MM.1S (cell line): ENCODE results near the gene HASPIN.
A peak's percentile ranks its signal among the peaks of the same experiment; 100 is the strongest.
"Not testable (repeated sequence)": the region's sequence is repeated elsewhere in the genome, so short reads cannot be mapped to it uniquely, and the experiment has no call there.

Source experiments
- DNase-seq: peaks from one replicate; pipeline ENCODE4 v3.0.0-alpha.2; 2015
- H2AFZ ChIP-seq: fragments of 300-600 bp; sonication (generic); 2 replicates; pipeline ENCODE4 v1.6.0; 2016; ENCODE audit warnings: antibody characterized with exemption, low read length
- H3F3A ChIP-seq: fragments of 300-600 bp; sonication (generic); 2 replicates; pipeline ENCODE4 v1.6.1; 2016; ENCODE audit warnings: mild to moderate bottlenecking, antibody characterized with exemption, low read length, moderate library complexity, mixed read lengths; ENCODE audit not compliant: insufficient read depth
- H3K27ac ChIP-seq: fragments of 300-600 bp; sonication (generic); 2 replicates; pipeline ENCODE4 v1.5.1; 2016; ENCODE audit warnings: mild to moderate bottlenecking, low read length
- H3K27me3 ChIP-seq: fragments of 300-600 bp; sonication (generic); replicated peaks from 2 replicates; pipeline ENCODE4 v1.6.0; 2016; ENCODE audit warnings: low read length; ENCODE audit not compliant: insufficient read depth
- H3K36me3 ChIP-seq: fragments of 300-600 bp; sonication (generic); replicated peaks from 2 replicates; pipeline ENCODE4 v1.6.1; 2016; ENCODE audit warnings: mild to moderate bottlenecking, low read length, mixed read lengths; ENCODE audit not compliant: insufficient read depth
- H3K4me1 ChIP-seq: fragments of 300-600 bp; sonication (generic); 2 replicates; pipeline ENCODE4 v1.6.1; 2016; ENCODE audit warnings: low read length, mixed read lengths
- H3K4me2 ChIP-seq: fragments of 300-600 bp; sonication (generic); 2 replicates; pipeline ENCODE4 v1.6.0; 2016; ENCODE audit warnings: low read depth, low read length
- H3K4me3 ChIP-seq: fragments of 300-600 bp; sonication (generic); 2 replicates; pipeline ENCODE4 v1.5.1; 2016; ENCODE audit warnings: low read length, mixed read lengths
- H3K79me2 ChIP-seq: fragments of 300-600 bp; sonication (generic); 2 replicates; pipeline ENCODE4 v1.6.1; 2016; ENCODE audit warnings: mixed run types, low read length, mixed read lengths
- H3K9ac ChIP-seq: fragments of 300-600 bp; sonication (generic); 2 replicates; pipeline ENCODE4 v1.6.1; 2016; ENCODE audit warnings: low read length, mixed read lengths
- H3K9me2 ChIP-seq: fragments of 300-600 bp; sonication (generic); replicated peaks from 2 replicates; pipeline ENCODE4 v1.6.1; 2016; ENCODE audit warnings: mild to moderate bottlenecking, low read length, mixed read lengths; ENCODE audit not compliant: insufficient read depth
- H3K9me3 ChIP-seq: fragments of 300-600 bp; sonication (generic); replicated peaks from 2 replicates; pipeline ENCODE4 v1.6.1; 2016; ENCODE audit warnings: mild to moderate bottlenecking, low read length, mixed read lengths; ENCODE audit not compliant: insufficient read depth
- H4K20me1 ChIP-seq: fragments of 300-600 bp; sonication (generic); 2 replicates; pipeline ENCODE4 v1.6.1; 2016; ENCODE audit warnings: mild to moderate bottlenecking, low read length, moderate library complexity, mixed read lengths; ENCODE audit not compliant: insufficient read depth
- CTCF ChIP-seq: fragments of 300-600 bp; sonication (generic); IDR thresholded peaks from 2 replicates; pipeline ENCODE4 v1.5.1; 2016; ENCODE audit warnings: antibody characterized with exemption, low read length, mixed read lengths
- EZH2 ChIP-seq: fragments of 300-600 bp; sonication (generic); optimal IDR thresholded peaks from 2 replicates; pipeline ENCODE3; 2017; ENCODE audit warnings: low read depth, mild to moderate bottlenecking, antibody characterized with exemption, low read length, mixed read lengths
- EZH2phosphoT487 ChIP-seq: fragments of 300-600 bp; sonication (generic); IDR thresholded peaks from 2 replicates; pipeline ENCODE4 v1.6.1; 2018; ENCODE audit warnings: antibody characterized with exemption, low read length

Gene HASPIN

GRCh38 chr17:3729881-3730280, 6.2 kb downstream of the HASPIN start:
- no peak for DNase-seq
- Histone ChIP-seq H2AFZ (no peak overlapping the region), H4K20me1 (no peaks in the 10 kb centered on the region), H3K9me2 (no peaks in the 10 kb centered on the region), H3K4me3 (no peak overlapping the region), H3K27me3 (no peaks in the 10 kb centered on the region), H3K79me2 (peaks cover 36% of the 10 kb centered on the region), H3K4me1 (peaks cover 10% of the 10 kb centered on the region), H3K9ac (no peak overlapping the region), H3F3A (no peaks in the 10 kb centered on the region), H3K27ac (no peak overlapping the region), H3K4me2 (no peak overlapping the region), H3K9me3 (no peaks in the 10 kb centered on the region), H3K36me3 (no peaks in the 10 kb centered on the region; the same call in 1 of the 2 replicates)
- TF ChIP-seq CTCF: no peak

- Histone ChIP-seq H3K4me3 (no peak overlapping the region), H3K36me3 (no peaks in the 10 kb centered on the region; the same call in 1 of the 2 replicates), H3K27ac (no peak overlapping the region), H3K4me2 (no peak overlapping the region), H3F3A (no peaks in the 10 kb centered on the region), H3K4me1 (no peaks in the 10 kb centered on the region), H2AFZ (no peak overlapping the region), H3K9ac (no peak overlapping the region), H3K9me3 (no peaks in the 10 kb centered on the region), H4K20me1 (no peaks in the 10 kb centered on the region), H3K27me3 (no peaks in the 10 kb centered on the region), H3K9me2 (no peaks in the 10 kb centered on the region), H3K79me2 (peaks cover 26% of the 10 kb centered on the region)
- DNase-seq: no peak
- TF ChIP-seq EZH2: no peak
- TF ChIP-seq CTCF: no peak
- no peak for TF ChIP-seq EZH2phosphoT487
Observed at GRCh38 chr17:3730881-3731429, 7.3 kb downstream of the HASPIN start.

- no peaks in the 10 kb centered on the region for H3K4me1 ChIP-seq
- H3K9me2 ChIP-seq: no peaks in the 10 kb centered on the region
- H3K27me3 ChIP-seq: no peaks in the 10 kb centered on the region
- H3K79me2 ChIP-seq: peaks cover 13% of the 10 kb centered on the region
- no peak overlapping the region for H2AFZ ChIP-seq
- H4K20me1 ChIP-seq: no peaks in the 10 kb centered on the region
- H3K36me3 ChIP-seq: no peaks in the 10 kb centered on the region
- peak; percentile 38 for TF ChIP-seq CTCF
- TF ChIP-seq EZH2: no peak
- no peak for TF ChIP-seq EZH2phosphoT487
- no peak overlapping the region for H3K4me2 ChIP-seq
- no peak overlapping the region for H3K9ac ChIP-seq
- no peaks in the 10 kb centered on the region for H3F3A ChIP-seq
- no peak overlapping the region for H3K27ac ChIP-seq
- no peak overlapping the region for H3K4me3 ChIP-seq
- H3K9me3 ChIP-seq: no peaks in the 10 kb centered on the region
- peak; percentile 41 for DNase-seq
Observed at GRCh38 chr17:3732210-3732621, 8.5 kb downstream of the HASPIN start.

GRCh38 chr17:3734911-3735276, 11.2 kb downstream of the HASPIN start:
- H4K20me1 ChIP-seq, H3F3A ChIP-seq, H3K36me3 ChIP-seq, H3K9me3 ChIP-seq, H3K4me3 ChIP-seq, H3K9me2 ChIP-seq, H3K9ac ChIP-seq, H3K4me1 ChIP-seq, H2AFZ ChIP-seq, H3K27me3 ChIP-seq, H3K4me2 ChIP-seq, DNase-seq, H3K79me2 ChIP-seq, H3K27ac ChIP-seq: not testable (repeated sequence)
